ENCODE measurements around the gene MAPK7.

Gene MAPK7

DNA sequence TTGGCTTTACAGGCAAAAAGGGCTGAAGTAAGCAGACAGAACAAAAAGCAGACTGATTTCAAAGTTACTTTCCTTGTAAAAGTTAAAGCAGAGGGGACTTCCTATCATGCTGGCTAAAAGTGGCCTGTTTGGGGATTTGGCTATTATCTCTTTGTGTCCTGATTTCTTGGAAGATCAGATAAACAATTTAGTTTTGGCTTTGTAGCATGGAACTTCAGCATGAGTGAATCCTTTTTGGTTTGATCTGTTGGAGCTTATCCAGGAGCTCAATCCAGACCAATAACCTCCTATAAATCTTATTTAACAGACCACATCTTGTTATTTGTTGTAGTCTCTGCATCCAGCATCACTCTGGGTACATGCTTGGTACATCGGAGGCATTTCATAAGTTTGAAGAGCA is 23.9 kb downstream of the MAPK7 start:
- no peak for DNase-seq

DNA sequence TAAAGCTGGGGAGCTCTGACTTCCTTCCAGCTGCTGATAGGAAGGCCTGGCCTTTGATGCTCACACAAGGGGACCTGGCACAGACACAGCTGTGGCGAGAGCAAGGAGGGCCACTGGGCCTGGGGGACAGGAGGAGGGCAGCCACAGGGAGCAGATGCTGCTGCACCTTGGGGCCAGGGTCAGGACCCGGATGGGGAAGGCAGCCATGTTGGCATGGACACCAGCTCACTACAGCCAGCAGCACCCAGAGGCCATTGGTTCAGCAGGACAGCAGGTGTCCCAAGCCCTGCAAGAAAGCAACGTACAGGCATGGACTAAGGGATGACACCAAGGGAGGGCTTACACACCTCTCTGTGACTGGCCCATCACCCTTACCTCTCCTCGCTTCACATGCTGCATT is 24.7 kb downstream of the MAPK7 start:
- no peak for DNase-seq

GRCh38 chr17:19404264-19404663 is 26.0 kb downstream of the MAPK7 start:
- DNase-seq, result no peak

GRCh38 chr17:19405114-19405513 is 26.8 kb downstream of the MAPK7 start:
- DNase-seq, result no peak

- no peak for DNase-seq
Observed at GRCh38 chr17:19407601-19408345, 29.5 kb downstream of the MAPK7 start.

DNA sequence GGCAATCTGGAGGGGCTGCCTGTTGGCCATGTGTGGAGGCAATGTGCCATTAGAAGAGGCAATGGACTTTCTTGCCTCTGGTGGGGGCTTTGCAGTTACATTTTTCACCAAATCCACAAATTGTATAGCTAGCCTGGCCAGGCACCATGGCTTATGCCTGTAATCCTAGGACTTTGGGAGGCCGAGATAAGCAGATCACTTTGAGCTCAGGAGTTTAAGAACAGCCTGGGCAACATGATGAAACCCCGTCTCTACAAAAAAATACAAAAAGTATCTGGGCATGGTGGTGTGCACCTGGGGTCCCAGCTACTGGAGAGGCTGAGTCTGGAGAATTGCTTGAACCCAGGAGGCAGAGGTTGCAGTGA is 30.0 kb downstream of the MAPK7 start:
- no peak for DNase-seq

DNA sequence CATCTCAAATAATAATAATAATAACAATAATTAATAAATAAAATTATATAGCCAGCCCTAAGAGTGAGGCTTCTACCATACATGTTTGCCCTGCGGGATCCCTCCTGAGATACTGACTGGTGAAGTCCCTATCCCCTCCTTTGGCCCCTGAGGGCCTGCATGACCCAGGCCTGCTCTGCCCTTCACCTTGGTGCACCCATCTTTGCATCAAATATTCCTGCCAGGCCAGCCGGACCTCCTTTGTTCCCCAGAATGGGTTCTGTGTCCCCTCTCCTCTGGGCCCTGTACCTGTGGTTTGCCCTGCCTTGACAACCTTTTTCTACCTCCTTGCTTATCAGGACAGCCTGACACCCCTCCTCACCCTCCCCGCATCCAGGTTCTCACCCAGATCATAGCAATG is 30.8 kb downstream of the MAPK7 start:
- DNase-seq, result no peak

DNA sequence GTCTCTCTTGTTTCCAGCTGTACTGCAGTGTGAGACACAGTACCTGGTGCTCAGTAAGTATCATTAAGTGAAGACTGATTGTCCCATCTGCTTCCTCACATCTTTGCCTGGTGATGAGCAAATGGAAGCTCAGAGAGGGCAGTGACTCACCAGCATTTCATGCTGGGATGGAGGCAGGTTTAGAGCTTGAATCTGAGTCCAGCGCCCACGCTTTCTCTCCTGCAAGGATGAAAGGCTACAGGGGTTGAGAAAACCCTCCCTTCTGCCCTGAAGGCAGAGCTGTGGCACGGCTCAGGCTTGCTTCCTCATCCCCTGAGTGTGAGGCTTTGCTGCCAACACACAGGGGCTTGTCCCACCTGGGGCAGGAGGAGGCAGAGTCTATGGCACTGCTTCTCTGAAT is 31.2 kb downstream of the MAPK7 start:
- no peak for DNase-seq

DNA sequence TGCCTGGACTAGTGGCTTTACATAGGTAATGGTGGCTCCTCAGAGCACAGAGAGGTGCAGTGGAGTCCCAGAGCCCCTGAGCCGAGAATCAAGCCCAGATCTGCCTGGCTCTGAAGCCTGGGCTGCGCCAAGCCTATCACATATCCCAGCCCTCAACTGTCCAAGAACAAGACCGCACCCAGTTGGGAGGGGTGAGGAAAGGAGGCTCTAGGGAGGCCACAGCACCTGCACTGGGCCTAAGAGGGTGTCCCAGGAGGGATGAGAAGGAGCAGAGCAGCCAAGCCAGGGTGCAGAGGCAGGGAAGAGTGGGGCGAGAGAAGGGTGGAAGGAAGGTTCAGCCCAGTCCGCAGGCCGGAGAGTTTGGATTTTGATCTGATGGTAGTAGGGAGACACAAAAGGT is 31.8 kb downstream of the MAPK7 start:
- DNase-seq, result no peak

DNA sequence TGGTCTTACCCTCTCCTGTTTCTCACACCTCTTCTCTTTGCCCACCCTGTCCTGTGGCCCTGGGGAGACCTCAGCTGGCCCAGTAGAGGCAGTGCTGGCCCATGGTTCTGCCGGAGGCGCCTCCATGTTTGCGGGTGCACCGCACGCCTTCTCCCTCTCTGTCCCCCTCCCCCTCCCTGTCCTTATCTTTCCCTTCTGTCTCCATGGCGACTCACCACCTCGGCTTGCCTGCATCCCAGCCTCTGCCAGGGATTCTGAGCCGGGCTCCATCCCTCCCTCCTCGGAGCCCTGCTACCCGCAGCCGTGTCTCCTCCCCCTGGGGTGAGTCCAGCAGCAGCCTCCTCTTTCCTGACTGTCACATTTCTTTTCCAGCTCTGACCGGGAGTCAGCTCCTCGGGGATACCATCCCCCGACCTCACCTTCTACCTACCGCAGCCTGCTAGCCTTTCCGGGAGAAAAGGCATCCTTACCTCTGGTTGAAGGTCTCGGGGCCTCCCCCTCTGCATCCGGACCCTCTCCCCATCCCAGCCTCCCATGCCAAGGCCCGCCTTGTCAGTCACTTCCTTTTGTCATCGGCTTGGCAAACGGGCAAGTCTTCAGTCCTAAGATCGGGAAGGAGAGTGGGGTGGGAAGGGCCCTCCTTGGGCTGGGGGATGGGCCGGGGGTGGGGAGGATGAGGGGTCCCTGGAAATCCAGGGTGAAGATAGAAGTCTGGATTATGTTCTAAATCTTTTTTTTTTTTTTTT is 32.8 kb downstream of the MAPK7 start, which contains the start of gene RNF112:
Gene RNF112, plus strand, starts transcription at position 358 of the 746 bp plus-strand sequence. Its CDS starts 177 bp downstream, at position 535.
- no peak for DNase-seq

DNA sequence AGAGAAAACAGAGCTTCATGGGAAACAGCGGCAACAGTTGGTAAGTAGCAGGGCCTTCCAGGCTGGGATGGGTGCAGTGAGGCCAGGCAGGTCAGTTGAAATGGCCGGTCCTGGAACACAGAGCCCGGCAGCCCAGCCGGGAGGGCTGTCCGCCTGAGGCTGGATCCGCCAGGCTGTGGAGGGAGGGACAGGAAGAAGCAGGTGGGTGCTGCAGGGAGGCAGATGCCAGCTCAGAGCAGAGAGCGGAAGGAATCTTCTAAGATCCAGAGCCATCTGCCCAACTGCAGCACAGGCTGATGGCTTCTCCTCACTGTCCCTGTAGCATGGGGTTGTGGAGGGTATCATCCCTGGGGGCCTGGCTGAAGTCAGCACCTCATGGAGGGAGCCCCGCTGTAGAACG is 33.3 kb downstream of the MAPK7 start:
- no peak for DNase-seq

DNA sequence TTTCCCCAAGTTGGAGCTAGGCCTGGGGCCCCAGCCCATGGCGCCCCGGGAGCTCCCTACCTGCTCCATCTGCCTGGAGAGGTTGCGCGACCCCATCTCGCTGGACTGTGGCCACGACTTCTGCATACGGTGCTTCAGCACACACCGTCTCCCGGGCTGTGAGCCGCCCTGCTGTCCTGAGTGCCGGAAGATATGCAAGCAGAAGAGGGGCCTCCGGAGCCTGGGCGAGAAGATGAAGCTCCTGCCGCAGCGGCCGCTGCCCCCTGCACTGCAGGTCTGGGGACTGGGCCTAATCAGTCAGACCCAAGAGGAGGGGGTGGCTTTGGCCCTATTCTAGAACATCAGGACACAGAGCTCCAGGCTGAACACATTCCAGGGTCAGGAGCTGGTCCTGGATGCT is 34.2 kb downstream of the MAPK7 start:
- no peak for DNase-seq

- no peak for DNase-seq
Observed at GRCh38 chr17:19412984-19413383, 34.7 kb downstream of the MAPK7 start.

GRCh38 chr17:19413761-19414160 is 35.5 kb downstream of the MAPK7 start:
- no peak for DNase-seq

DNA sequence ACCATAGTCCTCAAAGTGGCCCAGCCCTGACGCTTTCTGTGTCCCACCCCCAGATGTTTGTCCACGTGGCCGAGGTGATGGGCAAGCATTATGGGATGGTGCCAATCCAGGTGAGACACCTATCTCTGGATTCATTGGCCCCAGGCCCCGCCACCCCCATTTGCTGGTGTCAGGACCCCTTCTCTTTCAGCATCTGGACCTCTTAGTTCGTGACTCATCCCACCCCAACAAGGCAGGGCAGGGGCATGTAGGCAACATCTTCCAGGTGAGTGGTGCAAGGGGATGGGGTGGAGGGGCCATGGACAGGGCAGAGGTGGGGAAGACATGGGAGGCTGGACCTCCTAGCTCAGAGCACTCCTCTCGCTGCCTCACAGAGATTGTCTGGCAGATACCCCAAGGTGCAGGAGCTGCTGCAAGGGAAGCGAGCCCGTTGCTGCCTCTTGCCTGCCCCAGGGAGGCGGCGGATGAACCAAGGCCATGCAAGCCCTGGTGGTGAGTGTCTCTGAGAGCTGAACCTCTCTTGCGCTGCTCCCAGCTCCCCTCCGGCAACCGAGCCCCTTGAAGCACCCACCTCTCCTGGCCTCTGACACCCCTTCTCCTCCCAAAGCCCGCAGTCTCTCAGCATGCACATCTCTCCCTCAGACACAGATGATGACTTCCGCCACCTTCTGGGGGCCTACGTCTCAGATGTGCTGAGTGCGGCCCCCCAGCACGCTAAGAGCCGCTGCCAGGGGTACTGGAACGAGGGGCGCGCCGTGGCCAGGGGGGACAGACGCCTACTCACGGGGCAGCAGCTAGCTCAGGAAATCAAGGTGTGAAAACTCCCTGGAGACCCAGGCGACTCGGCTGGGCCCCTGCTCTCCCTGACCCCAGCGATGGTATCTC is 36.3 kb downstream of the MAPK7 start:
- no peak for DNase-seq

DNA sequence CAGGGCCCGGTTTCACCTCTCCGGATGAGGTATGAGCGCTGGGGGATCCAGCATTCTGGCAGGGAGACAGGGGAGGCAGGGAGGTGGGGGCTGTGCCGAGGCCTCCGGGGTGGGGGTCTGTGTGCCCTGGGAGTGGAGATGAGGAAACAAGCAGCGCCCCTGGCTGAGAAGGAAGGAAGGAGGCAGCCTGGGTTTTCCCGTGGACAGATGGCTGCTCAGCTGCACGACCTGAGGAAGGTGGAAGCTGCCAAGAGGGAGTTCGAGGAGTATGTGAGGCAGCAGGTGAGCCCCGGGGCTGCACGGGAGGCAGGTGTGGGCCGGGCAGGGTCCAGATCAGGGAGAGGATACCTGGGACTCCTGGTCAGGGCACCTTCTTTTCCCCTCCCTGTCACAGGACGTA is 37.0 kb downstream of the MAPK7 start:
- DNase-seq, result no peak

GRCh38 chr17:19415806-19416775 is 37.8 kb downstream of the MAPK7 start:
- no peak for DNase-seq

GRCh38 chr17:19417611-19418010 is 39.3 kb downstream of the MAPK7 start:
- DNase-seq, result peak in 1 of 2 donors; percentile 2

DNA sequence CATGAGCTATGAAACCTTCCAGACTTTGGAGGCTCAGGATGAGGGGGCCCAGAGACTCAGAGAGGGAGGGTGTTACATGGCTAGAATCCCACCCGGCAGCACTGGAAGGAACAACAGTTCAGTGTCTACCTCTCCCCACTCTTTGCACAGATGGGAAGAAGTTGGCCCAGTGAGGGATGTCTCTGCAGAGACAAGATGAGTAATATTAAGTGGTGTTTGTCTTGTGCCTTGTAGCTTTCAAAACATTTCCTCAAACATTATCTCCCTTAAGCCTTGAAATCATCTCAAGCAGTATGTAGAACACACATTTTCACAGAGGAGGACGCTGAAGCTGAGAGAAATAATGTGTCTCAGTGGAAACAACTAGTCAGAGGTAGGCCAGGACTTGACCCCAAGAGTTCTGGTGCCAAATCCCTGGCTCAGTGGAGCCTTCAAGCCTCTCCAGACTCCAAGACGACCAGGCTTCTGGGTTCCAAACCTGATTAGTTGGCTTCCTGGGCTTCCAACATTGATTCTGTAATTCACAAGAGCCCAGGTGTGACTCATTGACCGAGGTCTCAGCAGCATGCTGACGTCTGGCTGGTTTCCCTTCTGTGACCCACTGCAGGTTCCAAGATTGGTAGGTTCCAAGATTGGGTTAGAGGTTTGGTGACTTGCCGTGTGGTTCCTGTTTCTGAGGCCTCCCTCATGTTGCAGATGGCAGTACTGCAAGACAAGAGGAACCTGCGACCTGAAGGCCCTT is 40.1 kb downstream of the MAPK7 start:
- peak; percentile 1 to 37 for DNase-seq

GRCh38 chr17:19421219-19421618 is 42.9 kb downstream of the MAPK7 start:
- DNase-seq, result no peak

GRCh38 chr17:19421926-19422325 is 43.6 kb downstream of the MAPK7 start:
- DNase-seq, result no peak
